A549 (cell line): ENCODE data around the gene MS4A8.

Experiments
- CHD2 ChIP-seq: fragments of 150-350 bp; IDR thresholded peaks from 2 replicates; pipeline ENCODE4 v1.6.1; 2014; ENCODE audit warnings: low read length; ENCODE audit not compliant: partially characterized antibody
- CHD4 ChIP-seq: fragments of 200-600 bp; sonication (generic); IDR thresholded peaks from 2 replicates; pipeline ENCODE4 v1.6.1; 2016; ENCODE audit warnings: antibody characterized with exemption, mild to moderate bottlenecking, borderline replicate concordance
- EP300 ChIP-seq, 2 experiments: fragments of >200 bp; sonication (Bioruptor Twin); formaldehyde crosslinking; IDR thresholded peaks; 2 replicates in 1 of 2; 3 replicates in 1 of 2; pipeline ENCODE4 v1.6.1; 2016 to 2017
- GATA3 ChIP-seq: IDR thresholded peaks from 2 replicates; pipeline ENCODE4 v1.6.1; 2012; ENCODE audit warnings: borderline replicate concordance
- KDM1A ChIP-seq: fragments of 200-600 bp; sonication (generic); IDR thresholded peaks from 2 replicates; pipeline ENCODE4 v1.6.1; 2016; ENCODE audit warnings: low read depth, mild to moderate bottlenecking
- KDM5A ChIP-seq: fragments of 200-600 bp; sonication (generic); IDR thresholded peaks from 2 replicates; pipeline ENCODE4 v1.6.1; 2016; ENCODE audit warnings: antibody characterized with exemption, mild to moderate bottlenecking
- MAFK ChIP-seq: fragments of 450-650 bp; IDR thresholded peaks from 2 replicates; pipeline ENCODE4 v1.6.1; 2014; ENCODE audit not compliant: partially characterized antibody
- RARB ChIP-seq: fragments of 250-450 bp; sonication (Bioruptor Pico); IDR thresholded peaks from 2 replicates; pipeline ENCODE4 v1.8.0; 2021; ENCODE audit warnings: mild to moderate bottlenecking, moderate library complexity
- RCOR1 ChIP-seq: fragments of 150-350 bp; IDR thresholded peaks from 2 replicates; pipeline ENCODE4 v1.6.1; 2014; ENCODE audit warnings: antibody characterized with exemption, low read length, low read depth
- ZFP36 ChIP-seq: fragments of 450-650 bp; IDR thresholded peaks from 2 replicates; pipeline ENCODE4 v1.6.1; 2014; ENCODE audit warnings: borderline replicate concordance; ENCODE audit not compliant: partially characterized antibody
- TF ChIP-seq, protein P1 (sequence below): fragments of >200 bp; sonication (Bioruptor Twin); formaldehyde crosslinking; IDR thresholded peaks from 3 replicates; pipeline ENCODE4 v1.5.1; 2016
- TF ChIP-seq, protein P2 (sequence below): fragments of 450-650 bp; IDR thresholded peaks from 2 replicates; pipeline ENCODE4 v1.6.1; 2014; ENCODE audit warnings: antibody characterized with exemption

DNA sequence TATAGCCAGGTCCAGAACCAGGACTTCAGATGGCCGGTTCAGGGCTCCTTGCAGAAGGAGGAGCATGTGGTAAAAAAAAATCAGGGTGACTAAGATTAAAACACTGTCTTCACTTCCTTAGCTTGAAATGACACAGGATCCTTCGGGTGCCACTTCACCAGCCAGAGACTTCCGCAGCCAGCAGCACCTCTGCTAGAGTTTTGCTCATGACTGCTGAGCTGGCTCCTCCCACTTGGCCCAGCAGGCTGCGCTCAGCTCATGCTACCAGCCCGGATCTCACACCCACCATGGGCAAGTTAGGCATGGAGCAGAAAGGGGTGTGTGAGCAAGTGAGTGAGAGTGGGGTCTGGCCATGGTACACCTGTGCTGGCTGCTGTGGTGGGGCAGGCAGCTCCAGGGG lies 18.5 kb downstream of the MS4A8 start:
- TF ChIP-seq, protein P1, sequence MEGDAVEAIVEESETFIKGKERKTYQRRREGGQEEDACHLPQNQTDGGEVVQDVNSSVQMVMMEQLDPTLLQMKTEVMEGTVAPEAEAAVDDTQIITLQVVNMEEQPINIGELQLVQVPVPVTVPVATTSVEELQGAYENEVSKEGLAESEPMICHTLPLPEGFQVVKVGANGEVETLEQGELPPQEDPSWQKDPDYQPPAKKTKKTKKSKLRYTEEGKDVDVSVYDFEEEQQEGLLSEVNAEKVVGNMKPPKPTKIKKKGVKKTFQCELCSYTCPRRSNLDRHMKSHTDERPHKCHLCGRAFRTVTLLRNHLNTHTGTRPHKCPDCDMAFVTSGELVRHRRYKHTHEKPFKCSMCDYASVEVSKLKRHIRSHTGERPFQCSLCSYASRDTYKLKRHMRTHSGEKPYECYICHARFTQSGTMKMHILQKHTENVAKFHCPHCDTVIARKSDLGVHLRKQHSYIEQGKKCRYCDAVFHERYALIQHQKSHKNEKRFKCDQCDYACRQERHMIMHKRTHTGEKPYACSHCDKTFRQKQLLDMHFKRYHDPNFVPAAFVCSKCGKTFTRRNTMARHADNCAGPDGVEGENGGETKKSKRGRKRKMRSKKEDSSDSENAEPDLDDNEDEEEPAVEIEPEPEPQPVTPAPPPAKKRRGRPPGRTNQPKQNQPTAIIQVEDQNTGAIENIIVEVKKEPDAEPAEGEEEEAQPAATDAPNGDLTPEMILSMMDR = no peak
- TF ChIP-seq MAFK (no peak), EP300 (IDR thresholded peaks at IDR 0.05) (no peak), RARB (no peak), ZFP36 (no peak), RCOR1 (no peak), KDM1A (no peak), KDM5A (no peak), GATA3 (no peak), CHD4 (no peak), CHD2 (no peak)
- TF ChIP-seq, protein P2, sequence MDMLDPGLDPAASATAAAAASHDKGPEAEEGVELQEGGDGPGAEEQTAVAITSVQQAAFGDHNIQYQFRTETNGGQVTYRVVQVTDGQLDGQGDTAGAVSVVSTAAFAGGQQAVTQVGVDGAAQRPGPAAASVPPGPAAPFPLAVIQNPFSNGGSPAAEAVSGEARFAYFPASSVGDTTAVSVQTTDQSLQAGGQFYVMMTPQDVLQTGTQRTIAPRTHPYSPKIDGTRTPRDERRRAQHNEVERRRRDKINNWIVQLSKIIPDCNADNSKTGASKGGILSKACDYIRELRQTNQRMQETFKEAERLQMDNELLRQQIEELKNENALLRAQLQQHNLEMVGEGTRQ = no peak
